Measurements from ENCODE around the gene EFNA1. TPM values are rescaled to one million over a fixed set of nuclear protein-coding genes. Genes with fewer than 3 reads are reported as not detected.
A peak's percentile ranks its signal among the peaks of the same experiment; 100 is the strongest.

EFNA1 gene
- total RNA-seq, 1 donor from 2014 or later: 0.34 TPM

DNA sequence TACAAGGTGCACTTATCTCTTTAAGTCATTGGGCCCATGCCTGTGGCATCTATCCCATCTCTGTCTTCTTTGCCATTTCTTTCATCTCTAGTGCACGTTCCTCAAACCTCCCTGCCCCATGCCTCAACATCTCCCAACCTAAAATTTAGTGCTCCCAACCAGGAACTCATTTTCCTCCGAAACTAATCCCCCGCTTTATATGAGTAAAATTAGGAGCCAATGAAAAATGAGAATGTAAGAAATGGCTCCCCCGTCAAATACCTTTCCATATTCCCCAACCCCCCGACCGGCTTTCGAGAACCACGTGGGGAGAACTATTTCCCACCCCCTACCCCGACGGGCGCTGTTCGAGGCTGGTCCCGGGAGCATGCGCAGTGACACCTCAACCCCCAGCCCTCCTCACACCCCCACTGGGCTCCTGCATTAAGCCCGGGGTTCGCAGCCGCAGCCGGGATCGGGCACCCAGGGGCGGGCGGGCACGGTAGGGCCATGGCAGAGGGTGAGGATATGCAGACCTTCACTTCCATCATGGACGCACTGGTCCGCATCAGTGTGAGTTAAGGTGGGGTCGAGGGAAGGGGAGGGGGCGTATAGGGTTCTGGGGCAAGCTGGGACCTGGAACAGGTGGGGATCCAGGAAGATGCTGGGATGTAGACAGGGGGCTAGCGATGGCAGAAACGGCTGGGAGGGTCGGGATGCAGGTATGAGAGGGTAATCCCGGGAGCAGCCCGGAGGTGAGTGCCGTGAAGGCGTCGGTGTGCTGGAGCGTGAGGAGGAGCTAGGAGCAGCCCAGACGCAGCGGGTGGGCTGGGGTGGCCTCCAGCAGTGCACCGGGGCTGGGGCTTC lies 46.0 kb downstream of the EFNA1 start, which contains the start of gene TRIM46:
TSS of gene TRIM46 (plus strand) at position 372 of the 846 bp plus-strand sequence. CDS start at position 490, 118 bp downstream.
- peak within 1 kb of the TSS; percentile 87 for H3K4me3 ChIP-seq
- peaks cover 36% of the 10 kb centered on the region for H3K4me1 Mint-ChIP-seq
- peaks cover 26% of the 10 kb centered on the region for H3K79me2 ChIP-seq (ENCODE audit: low read depth)
- peaks cover 14% of the 10 kb centered on the region for H3K36me3 Mint-ChIP-seq
- H2AFZ ChIP-seq (replicated peaks): peak within 1 kb of the TSS; percentile 94
- H3K27ac Mint-ChIP-seq: peak within 1 kb of the TSS; percentile 69
- no peaks in the 10 kb centered on the region for H3K27me3 ChIP-seq
- H3K4me3 Mint-ChIP-seq: peak within 1 kb of the TSS; percentile 94
- H3K4me2 ChIP-seq: peak within 1 kb of the TSS; percentile 98
- peaks cover 65% of the 10 kb centered on the region for H3F3A ChIP-seq (ENCODE audit: low read depth)
- TF ChIP-seq EZH2phosphoT487 (IDR thresholded peaks at IDR 0.05): peak; percentile 29
- no peak for TF ChIP-seq CTCF (IDR thresholded peaks at IDR 0.05)
- peak within 1 kb of the TSS; percentile 70 for H3K27ac ChIP-seq
- no peaks in the 10 kb centered on the region for H3K9me3 Mint-ChIP-seq
- H3K9me3 ChIP-seq (ENCODE audit: low read depth): no peaks in the 10 kb centered on the region
- no peaks in the 10 kb centered on the region for H4K20me1 ChIP-seq (ENCODE audit: low read depth)
- H3K36me3 ChIP-seq: no peaks in the 10 kb centered on the region
- H3K4me1 ChIP-seq: peaks cover 8% of the 10 kb centered on the region
- peak; percentile 81 for DNase-seq (ENCODE audit: low spot score)
- peaks cover 19% of the 10 kb centered on the region for H3K27me3 Mint-ChIP-seq (ENCODE audit: insufficient read depth, low read depth)
- H3K9ac ChIP-seq: peak within 1 kb of the TSS; percentile 77

- H3F3A ChIP-seq (ENCODE audit: low read depth): peaks cover 56% of the 10 kb centered on the region
- peak overlapping the region; percentile 69 for H3K27ac Mint-ChIP-seq
- H3K4me3 ChIP-seq: peak overlapping the region; percentile 87
- no peak overlapping the region for H3K27ac ChIP-seq
- H4K20me1 ChIP-seq (ENCODE audit: low read depth): no peaks in the 10 kb centered on the region
- DNase-seq (ENCODE audit: low spot score): peak; percentile 81
- peaks cover 15% of the 10 kb centered on the region for H3K36me3 Mint-ChIP-seq
- peaks cover 8% of the 10 kb centered on the region for H3K4me1 ChIP-seq
- TF ChIP-seq EZH2 (IDR thresholded peaks at IDR 0.05) (no peak), EZH2phosphoT487 (IDR thresholded peaks at IDR 0.05) (no peak), CTCF (IDR thresholded peaks at IDR 0.05) (no peak)
- no peaks in the 10 kb centered on the region for H3K27me3 ChIP-seq
- peak overlapping the region; percentile 94 for H3K4me3 Mint-ChIP-seq
- H3K9ac ChIP-seq: no peak overlapping the region
- peaks cover 16% of the 10 kb centered on the region for H3K27me3 Mint-ChIP-seq (ENCODE audit: insufficient read depth, low read depth)
- peak overlapping the region; percentile 98 for H3K4me2 ChIP-seq
- peaks cover 26% of the 10 kb centered on the region for H3K79me2 ChIP-seq (ENCODE audit: low read depth)
- peaks cover 39% of the 10 kb centered on the region for H3K4me1 Mint-ChIP-seq
- peak overlapping the region; percentile 29 for H2AFZ ChIP-seq (replicated peaks)
- no peaks in the 10 kb centered on the region for H3K9me3 Mint-ChIP-seq
- no peaks in the 10 kb centered on the region for H3K9me3 ChIP-seq (ENCODE audit: low read depth)
- no peaks in the 10 kb centered on the region for H3K36me3 ChIP-seq
Measured at GRCh38 chr1:155174324-155175280, 46.9 kb downstream of the EFNA1 start.

- Histone ChIP-seq H3K4me2 (peak overlapping the region; percentile 98), H3K27me3 (no peaks in the 10 kb centered on the region), H3F3A (ENCODE audit: low read depth) (peaks cover 52% of the 10 kb centered on the region), H4K20me1 (ENCODE audit: low read depth) (no peaks in the 10 kb centered on the region), H3K36me3 (no peaks in the 10 kb centered on the region), H3K27ac (no peak overlapping the region), H2AFZ (replicated peaks) (no peak overlapping the region), H3K4me1 (peaks cover 8% of the 10 kb centered on the region), H3K79me2 (ENCODE audit: low read depth) (peaks cover 26% of the 10 kb centered on the region), H3K9me3 (ENCODE audit: low read depth) (no peaks in the 10 kb centered on the region), H3K4me3 (peak overlapping the region; percentile 87), H3K9ac (no peak overlapping the region)
- H3K27ac Mint-ChIP-seq: no peak overlapping the region
- no peak for TF ChIP-seq EZH2phosphoT487 (IDR thresholded peaks at IDR 0.05)
- no peak for TF ChIP-seq CTCF (IDR thresholded peaks at IDR 0.05)
- TF ChIP-seq EZH2 (IDR thresholded peaks at IDR 0.05): no peak
- H3K36me3 Mint-ChIP-seq: peaks cover 15% of the 10 kb centered on the region
- H3K27me3 Mint-ChIP-seq (ENCODE audit: insufficient read depth, low read depth): peaks cover 16% of the 10 kb centered on the region
- DNase-seq (ENCODE audit: low spot score): no peak
- H3K4me1 Mint-ChIP-seq: peaks cover 39% of the 10 kb centered on the region
- H3K9me3 Mint-ChIP-seq: no peaks in the 10 kb centered on the region
- peak overlapping the region; percentile 94 for H3K4me3 Mint-ChIP-seq
Measured at GRCh38 chr1:155175281-155175926, 47.7 kb downstream of the EFNA1 start.

All from neural progenitor cell (in vitro differentiated cells).